GM18870 (cell line): ENCODE data around the gene SERPINA6.
"Not testable (repeated sequence)": the region's sequence is repeated elsewhere in the genome, so short reads cannot be mapped to it uniquely, and the experiment has no call there.

Experiments
- ATAC-seq: cut with Tn5 transposase; IDR thresholded peaks from one replicate; pipeline ENCODE4 v1.9.1; 2021; ENCODE audit warnings: moderate library complexity; ENCODE audit not compliant: unreplicated experiment

The SERPINA6 gene

GRCh38 chr14:94292872-94293577 is 30.1 kb downstream of the SERPINA6 start, which contains the start of gene SERPINA10:
Gene SERPINA10 (minus strand): TSS chr14:94293268. CDS start chr14:94290593, 2,675 bp downstream.
- no peak for ATAC-seq

GRCh38 chr14:94292526-94292871 is 30.6 kb downstream of the SERPINA6 start:
- ATAC-seq: no peak

DNA sequence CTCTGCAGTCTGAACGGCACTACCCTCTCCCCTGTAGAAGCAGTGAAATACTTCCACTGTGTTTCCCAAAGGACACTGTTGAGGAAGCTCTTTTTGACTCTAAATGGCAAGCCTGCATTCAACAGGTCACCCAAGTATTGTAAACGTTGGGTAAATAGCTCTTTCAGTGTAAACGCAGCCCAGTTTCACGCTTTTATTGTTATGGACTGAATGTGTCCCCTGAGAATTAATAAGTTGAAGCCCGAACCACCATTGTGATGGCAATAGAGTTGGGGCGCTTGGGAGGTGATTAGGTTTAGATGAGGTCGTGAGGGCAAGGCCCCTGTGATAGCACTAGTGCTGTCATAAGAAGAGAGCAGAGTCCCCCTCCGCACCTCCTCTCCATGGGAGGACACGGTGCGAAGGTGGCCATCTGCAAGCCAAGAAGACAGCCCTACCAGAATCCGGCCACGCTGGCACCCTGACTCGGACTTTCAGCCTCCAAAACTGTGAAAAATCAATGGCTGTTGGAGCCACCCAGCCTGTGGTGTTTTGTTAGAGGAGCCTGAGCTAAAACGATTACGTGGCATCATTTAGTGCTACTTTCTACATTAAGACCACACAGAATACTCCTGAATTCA is 31.1 kb downstream of the SERPINA6 start:
- no peak for ATAC-seq

GRCh38 chr14:94291159-94291905 is 31.8 kb downstream of the SERPINA6 start:
- no peak for ATAC-seq

DNA sequence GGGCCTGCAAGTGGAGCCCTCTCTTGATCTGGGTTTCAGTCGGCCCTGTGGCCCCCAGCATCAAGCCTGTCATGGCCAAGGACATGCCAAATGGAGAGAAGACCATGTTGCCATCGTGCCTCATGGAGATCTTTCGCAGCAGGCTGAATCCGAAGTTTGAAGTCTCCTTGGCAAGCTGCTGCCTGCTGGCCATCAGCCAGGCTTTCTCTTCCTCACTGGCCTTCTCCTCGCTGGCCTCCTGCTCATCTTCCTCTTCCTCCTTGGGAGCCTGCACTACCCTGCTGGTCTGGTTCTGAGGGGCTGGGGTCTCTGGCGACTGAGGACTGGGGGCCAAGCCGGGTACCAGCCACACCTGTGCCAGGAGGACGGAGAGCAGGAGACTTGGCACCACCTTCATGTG is 32.9 kb downstream of the SERPINA6 start:
- no peak for ATAC-seq

- no peak for ATAC-seq
Observed at GRCh38 chr14:94288610-94289465, 34.3 kb downstream of the SERPINA6 start.

DNA sequence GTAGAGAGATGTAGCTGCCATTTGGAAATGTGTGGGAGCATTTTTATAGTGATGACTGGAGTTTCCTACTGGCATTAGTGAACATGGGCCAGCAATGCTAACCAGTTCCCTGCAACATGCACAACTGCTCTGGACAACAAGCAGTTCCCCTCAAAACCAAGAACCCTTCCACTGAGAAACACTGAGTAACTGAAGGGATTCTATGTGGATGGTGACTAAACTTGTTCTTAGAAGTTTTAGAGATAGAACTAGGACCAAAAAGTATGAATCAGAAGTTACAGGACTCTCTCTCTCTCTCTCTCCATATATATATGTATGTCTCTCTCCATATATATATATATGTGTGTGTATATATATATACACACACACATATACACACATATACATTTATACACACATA is 38.0 kb downstream of the SERPINA6 start:
- no peak for ATAC-seq

- ATAC-seq: no peak
Observed at GRCh38 chr14:94284221-94284620, 38.9 kb downstream of the SERPINA6 start.

- ATAC-seq: no peak
Observed at GRCh38 chr14:94282991-94283723, 40.0 kb downstream of the SERPINA6 start.

GRCh38 chr14:94278731-94279130 is 44.4 kb downstream of the SERPINA6 start:
- no peak for ATAC-seq

GRCh38 chr14:94276898-94277561 is 46.1 kb downstream of the SERPINA6 start:
- ATAC-seq: not testable (repeated sequence)

GRCh38 chr14:94269156-94269555 is 54.0 kb downstream of the SERPINA6 start:
- no peak for ATAC-seq

GRCh38 chr14:94268582-94268981 is 54.6 kb downstream of the SERPINA6 start:
- not testable (repeated sequence) for ATAC-seq

- ATAC-seq: no peak
Observed at GRCh38 chr14:94267352-94267751, 55.8 kb downstream of the SERPINA6 start.

DNA sequence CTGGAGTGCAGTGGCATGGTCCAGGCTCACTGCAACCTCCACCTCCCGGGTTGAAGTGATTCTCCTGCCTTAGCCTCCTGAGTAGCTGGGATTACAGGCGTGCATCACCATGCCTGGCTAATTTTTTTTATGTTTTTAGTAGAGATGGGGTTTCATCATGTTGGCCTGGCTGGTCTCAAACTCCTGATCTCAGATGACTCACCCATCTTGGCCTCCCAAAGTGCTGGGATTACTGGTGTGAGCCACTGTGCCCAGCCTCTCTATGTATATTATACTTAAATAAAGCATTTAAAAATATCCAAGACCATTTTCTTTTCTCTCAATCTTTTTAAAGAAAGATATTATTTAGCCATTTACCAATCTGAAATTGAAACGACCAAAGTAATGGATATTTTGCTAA is 58.9 kb downstream of the SERPINA6 start:
- not testable (repeated sequence) for ATAC-seq
